Stimulated activated CD4-positive, alpha-beta T cell treated with anti-CD3 and anti-CD28 coated beads, Interleukin-12 subunit alpha, Interleukin-12 subunit beta, amount 100 ng/mL, for 24 hours (primary cell): ENCODE data around the gene PDHB.

Source experiments
- DNase-seq, 2 experiments: peaks; one replicate each; pipeline ENCODE4 v3.0.0-alpha.2; 2020; ENCODE audit warnings: low read depth in 2 of 2

PDHB gene

DNA sequence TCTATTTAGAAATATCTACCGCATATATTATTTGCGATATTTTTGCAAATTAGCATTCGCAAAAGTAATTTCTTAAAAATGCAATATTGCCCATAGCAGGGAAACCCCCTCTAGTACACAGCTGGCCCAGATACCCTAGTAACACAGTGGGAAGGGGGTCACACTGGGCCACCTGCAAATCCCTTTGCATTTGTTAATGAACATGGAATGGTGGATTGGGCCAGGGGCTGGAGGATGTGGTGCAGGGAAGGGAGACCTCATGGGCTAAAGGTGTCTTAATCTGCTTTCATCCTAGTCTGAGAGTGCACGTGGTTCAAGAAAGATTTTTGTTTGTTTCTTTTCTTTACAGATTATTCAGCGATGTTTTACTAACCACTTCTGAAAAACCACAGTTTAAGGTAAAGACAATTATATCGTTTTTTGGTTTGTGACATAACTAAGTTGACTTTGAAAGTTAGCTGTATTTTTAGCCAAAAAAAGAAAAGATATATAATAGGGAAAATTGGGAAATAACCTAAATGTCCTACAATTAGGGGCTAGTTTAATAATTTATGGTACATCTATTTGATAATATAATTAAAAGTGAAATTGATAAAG lies 30.0 kb downstream of the PDHB start:
- no peak for DNase-seq

DNA sequence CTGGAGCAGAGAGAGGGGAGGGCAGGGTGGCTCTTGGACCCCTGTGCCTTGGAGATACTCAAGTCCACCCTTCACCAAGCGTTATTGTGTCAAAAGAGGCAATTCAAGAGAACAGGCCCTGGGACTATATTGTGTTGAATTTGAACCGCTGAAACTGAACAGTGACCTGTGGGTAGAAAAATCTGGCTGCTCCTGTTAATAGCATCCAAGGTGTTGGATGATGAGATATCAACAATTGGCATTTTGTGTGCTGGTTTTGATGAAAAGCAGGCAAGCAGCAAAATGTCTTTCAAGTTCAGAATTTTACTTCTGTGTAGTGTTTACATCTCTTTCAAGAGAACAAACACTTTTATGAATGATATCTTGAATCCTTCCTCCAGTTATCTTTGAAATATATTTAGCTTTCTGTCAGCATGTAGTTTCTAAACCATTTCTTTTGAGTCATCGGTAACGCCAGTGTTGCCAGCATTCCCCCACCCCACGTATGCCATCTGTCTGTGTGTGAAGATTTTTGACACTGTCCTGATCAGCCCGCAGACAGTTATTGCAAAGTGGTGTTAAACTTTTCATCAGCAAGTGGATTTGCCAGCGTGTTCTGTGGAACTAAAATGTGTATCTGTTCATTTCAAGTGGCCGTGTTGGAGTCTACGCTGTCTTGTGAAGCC lies 34.8 kb downstream of the PDHB start:
- no peak for DNase-seq

- DNase-seq, result no peak
Observed at GRCh38 chr3:58394339-58394738, 39.3 kb downstream of the PDHB start.

GRCh38 chr3:58392181-58392580 lies 41.5 kb downstream of the PDHB start:
- DNase-seq, result no peak

DNA sequence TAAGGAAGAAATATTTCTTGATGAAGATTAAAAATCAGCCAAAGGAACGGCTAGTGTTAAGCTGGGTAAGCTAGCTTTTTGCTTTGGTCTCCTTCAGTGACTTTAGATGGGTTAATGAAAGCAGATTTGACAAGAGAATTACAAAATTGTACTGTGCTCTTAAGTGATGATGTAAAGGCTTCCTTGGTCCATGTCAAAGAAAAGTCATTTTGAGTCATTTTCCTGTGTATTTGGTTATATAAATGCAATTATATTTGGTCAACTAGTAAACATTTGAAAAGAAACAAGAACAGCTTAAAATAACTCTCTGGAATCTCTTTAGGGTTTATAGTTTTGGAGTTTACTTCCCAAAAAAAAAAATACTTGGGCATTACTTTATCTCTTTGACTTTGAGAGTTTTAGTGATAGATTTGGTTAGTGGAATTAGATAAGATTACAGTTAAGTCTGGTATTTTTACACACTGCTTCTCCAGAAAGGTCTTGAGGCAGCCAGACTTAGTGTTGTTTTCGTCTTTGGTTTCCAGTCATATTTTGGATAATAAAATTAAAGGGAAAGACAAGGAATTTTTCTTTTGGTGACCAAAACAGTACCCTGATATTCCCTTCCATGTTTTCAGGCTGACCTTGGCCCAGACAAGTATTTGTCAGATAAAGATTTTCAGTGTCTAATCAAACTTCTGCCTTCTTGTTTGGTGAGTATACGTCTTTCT lies 42.3 kb downstream of the PDHB start:
- DNase-seq, result no peak

GRCh38 chr3:58388550-58389091 lies 45.0 kb downstream of the PDHB start:
- DNase-seq, result no peak

DNA sequence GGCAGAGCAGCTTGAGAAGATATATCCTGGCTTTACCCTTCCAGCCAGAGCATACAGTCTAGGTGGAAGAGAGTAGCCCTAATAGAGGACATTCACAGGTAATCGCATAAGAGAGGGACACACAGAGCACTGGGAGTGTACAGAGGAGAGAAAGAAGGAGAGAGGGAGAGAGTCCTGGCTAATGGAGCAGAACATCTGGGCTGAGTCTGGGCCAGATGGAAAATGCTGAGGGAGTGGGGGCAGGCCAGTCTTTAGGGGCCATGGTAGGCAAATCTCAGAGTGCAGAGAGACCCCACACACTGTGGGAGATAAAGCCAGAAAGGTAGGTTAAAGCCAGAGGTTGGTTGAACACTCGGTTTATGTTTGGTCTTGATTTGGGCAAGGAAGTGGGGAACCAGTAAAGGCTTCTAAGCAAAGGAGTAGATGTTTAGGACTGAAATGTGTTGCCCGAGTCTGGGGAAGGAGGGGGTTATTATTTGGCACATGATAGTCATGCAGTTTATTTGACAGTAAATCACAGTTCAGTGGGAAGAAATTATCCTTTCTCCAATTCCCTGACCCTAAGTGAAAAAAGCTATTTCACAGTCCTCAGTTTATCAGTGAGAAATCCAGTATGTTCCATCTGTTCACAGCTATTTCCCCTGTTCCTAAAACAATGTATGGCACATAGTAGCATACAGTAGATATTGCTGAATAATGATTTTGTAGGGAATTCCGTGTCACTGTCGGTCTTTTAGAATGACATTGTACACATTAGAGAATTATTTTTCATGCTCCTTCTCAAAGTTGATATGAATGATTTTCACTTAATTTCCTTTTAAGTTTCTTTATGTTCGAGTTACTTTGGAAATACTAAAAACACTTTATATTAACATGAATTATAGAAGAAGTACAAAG lies 45.7 kb downstream of the PDHB start:
- no peak for DNase-seq

DNA sequence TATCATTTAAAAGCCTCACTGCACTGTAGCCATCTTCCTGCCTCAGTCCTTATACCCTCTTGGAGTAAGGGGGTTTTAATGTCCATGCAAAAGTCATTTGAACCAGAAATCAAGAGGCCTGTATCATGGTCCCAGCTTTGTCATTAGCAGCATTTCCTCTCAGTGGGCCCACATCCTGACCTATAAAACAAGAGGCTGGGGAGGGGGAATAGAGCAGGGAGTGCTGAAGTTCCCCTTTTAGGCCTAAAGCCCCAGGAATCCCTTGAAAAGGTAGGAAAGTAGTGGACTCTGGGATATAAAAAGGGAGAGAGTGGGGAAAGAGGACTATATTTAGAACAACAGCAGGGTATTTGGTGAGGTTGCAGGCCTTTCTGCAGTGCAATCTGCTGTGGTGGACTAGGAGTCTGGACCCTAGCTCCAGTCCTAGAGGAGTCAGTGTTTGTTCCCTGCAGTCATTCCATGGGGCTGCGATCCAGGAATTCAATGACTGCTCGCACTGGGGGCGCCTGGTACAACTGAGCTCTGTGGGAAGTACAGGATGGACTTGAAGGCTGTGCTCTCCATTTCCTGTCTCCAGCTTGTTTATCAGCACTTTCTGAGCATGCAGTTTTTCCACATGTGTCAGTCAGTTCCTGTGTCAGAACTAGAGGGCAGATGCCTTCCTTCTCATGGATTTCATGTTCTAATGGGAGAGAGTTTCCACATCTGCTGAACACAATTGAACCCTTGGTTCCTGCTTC lies 46.8 kb downstream of the PDHB start:
- DNase-seq, result no peak

GRCh38 chr3:58384381-58385090 lies 49.1 kb downstream of the PDHB start:
- DNase-seq, result no peak

DNA sequence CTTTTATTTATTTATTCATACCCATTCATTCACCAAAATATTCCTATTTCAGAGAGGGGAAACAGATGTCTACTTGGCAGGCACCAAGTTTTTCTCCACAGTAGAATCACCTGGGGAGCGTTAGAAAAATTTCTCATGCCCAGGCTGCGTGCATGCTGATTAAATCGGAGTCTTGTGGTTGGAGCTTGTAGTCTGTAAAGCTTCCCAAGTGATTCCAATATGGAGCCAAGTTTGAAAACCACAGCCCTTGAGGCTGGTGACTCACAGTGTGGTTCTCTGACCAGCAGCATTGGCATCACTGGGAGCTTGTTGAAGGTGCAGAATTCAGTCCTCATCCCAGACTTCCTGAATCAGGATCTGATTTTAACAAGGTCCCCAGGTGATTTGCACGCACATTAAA lies 49.7 kb downstream of the PDHB start:
- DNase-seq, result no peak

DNA sequence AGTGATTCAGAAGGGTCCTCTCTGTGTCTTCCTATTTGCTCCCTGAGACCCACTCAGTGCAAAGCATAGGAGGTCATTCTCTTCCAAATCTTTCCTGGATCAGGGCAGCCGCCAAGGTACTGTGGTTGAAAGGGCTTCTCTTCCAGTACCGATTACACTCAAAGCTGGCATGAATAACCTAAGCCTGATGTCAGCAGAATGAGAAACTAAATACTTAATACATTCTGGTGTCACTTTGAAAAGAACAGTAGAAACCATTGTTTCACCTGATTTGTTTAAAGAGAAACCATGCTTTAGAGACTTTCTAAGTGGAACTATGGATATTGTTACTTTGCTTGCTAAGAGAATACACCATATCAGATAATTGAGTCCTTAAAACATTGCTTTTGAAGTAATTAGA lies 50.2 kb downstream of the PDHB start:
- DNase-seq, result no peak

GRCh38 chr3:58379351-58380073 lies 54.1 kb downstream of the PDHB start:
- no peak for DNase-seq

- no peak for DNase-seq
Observed at GRCh38 chr3:58377750-58378149, 55.9 kb downstream of the PDHB start.
